Measurements from ENCODE around the gene DPYSL5.

GRCh38 chr2:26991717-26992116 is 143.8 kb downstream of the DPYSL5 start:
- no peak for TF ChIP-seq CTCF (IDR thresholded peaks at IDR 0.05)
- TF ChIP-seq POLR2A (IDR thresholded peaks at IDR 0.05), result no peak

All from right lobe of liver (tissue), 4 donors.